ENCODE results near the gene CUL3. TPM values are rescaled to one million over a fixed set of nuclear protein-coding genes. Genes with fewer than 3 reads are reported as not detected.

The CUL3 gene
- total RNA-seq, 4 donors from 2014 or later, result 68.9 to 88.4 (median 77.7) TPM

- Histone ChIP-seq H3K36me3 (no peaks in the 10 kb centered on the region), H3K4me1 (peaks cover 10% of the 10 kb centered on the region), H3K4me3 (no peak overlapping the region), H3K27me3 (no peaks in the 10 kb centered on the region), H3K9me3 (no peaks in the 10 kb centered on the region), H3K27ac (no peak overlapping the region)
- TF ChIP-seq CTCF (IDR thresholded peaks at IDR 0.05), result no peak
- no peak for TF ChIP-seq EP300 (IDR thresholded peaks at IDR 0.05)
- TF ChIP-seq POLR2A (IDR thresholded peaks at IDR 0.05), result no peak
- no peak for DNase-seq (ENCODE audit: low spot score in 2 of 2)
- WGBS, result 92% methylated on average over 2 of the region's 2 CpGs
These were observed 164.1 kb downstream of the CUL3 start for GRCh38 chr2:224421065-224421464.

Other genes with a start within 250 kb of the CUL3 start
- 1 to 10 TPM in 2 of 4 donors, under 1 TPM in 2; 0.30 to 5.2 (median 1.1) TPM for gene FAM124B, start 183.3 kb downstream of the CUL3 start, total RNA-seq
- not detected for gene CCDC195, start 131.0 kb upstream of the CUL3 start, total RNA-seq